Globus pallidus (tissue), 1 donor: ENCODE measurements around the gene MPC1L.
A peak's percentile ranks its signal among the peaks of the same experiment; 100 is the strongest.
"Not testable (repeated sequence)": the region's sequence is repeated elsewhere in the genome, so short reads cannot be mapped to it uniquely, and the experiment has no call there.

ENCODE experiments used
- DNase-seq: peaks from one replicate; pipeline ENCODE4 v3.0.0-alpha.2; 2015; ENCODE audit warnings: low spot score

The MPC1L gene

GRCh38 chrX:40623139-40623536 is at the start of gene MPC1L:
TSS of gene MPC1L (plus strand) at chrX:40623428. CDS start at chrX:40623566, 138 bp downstream.
- DNase-seq: no peak

- no peak for DNase-seq
These were observed 49.5 kb upstream of the MPC1L start for GRCh38 chrX:40573763-40574162.

- DNase-seq: not testable (repeated sequence)
These were observed 47.8 kb upstream of the MPC1L start for GRCh38 chrX:40575411-40575810.

GRCh38 chrX:40576291-40576690 is 46.9 kb upstream of the MPC1L start:
- DNase-seq: no peak

- DNase-seq: no peak
These were observed 45.1 kb upstream of the MPC1L start for GRCh38 chrX:40578039-40578695.

GRCh38 chrX:40579141-40579540 is 44.1 kb upstream of the MPC1L start:
- DNase-seq: no peak

GRCh38 chrX:40579900-40580536 is 43.2 kb upstream of the MPC1L start:
- no peak for DNase-seq

GRCh38 chrX:40580537-40581335 is 42.5 kb upstream of the MPC1L start, which contains the start of gene ATP6AP2:
TSS of gene ATP6AP2 (plus strand) at chrX:40580970. CDS start at chrX:40581066, 96 bp downstream.
- peak; percentile 92 for DNase-seq

- no peak for DNase-seq
These were observed 41.8 kb upstream of the MPC1L start for GRCh38 chrX:40581336-40581920.

- DNase-seq: not testable (repeated sequence)
These were observed 41.0 kb upstream of the MPC1L start for GRCh38 chrX:40582178-40582577.

- no peak for DNase-seq
These were observed 40.4 kb upstream of the MPC1L start for GRCh38 chrX:40582811-40583210.

- not testable (repeated sequence) for DNase-seq
These were observed 35.6 kb upstream of the MPC1L start for GRCh38 chrX:40587623-40588022.

GRCh38 chrX:40589616-40590321 is 33.5 kb upstream of the MPC1L start:
- not testable (repeated sequence) for DNase-seq

GRCh38 chrX:40603446-40603845 is 19.8 kb upstream of the MPC1L start:
- no peak for DNase-seq

GRCh38 chrX:40607381-40607780 is 15.8 kb upstream of the MPC1L start:
- no peak for DNase-seq

GRCh38 chrX:40612511-40612910 is 10.7 kb upstream of the MPC1L start:
- DNase-seq: no peak

GRCh38 chrX:40615976-40616375 is 7.3 kb upstream of the MPC1L start:
- DNase-seq: no peak

- DNase-seq: no peak
These were observed 5.7 kb upstream of the MPC1L start for GRCh38 chrX:40617566-40617965.

GRCh38 chrX:40622479-40623138 is 619 bp upstream of the MPC1L start:
- DNase-seq: no peak

- no peak for DNase-seq
These were observed 437 bp downstream of the MPC1L start for GRCh38 chrX:40623665-40624064.

- DNase-seq: no peak
These were observed 2.1 kb downstream of the MPC1L start for GRCh38 chrX:40625294-40625693.
